Gastroesophageal sphincter (tissue), 4 donors: ENCODE measurements around the gene DCTN3. TPM values are rescaled to one million over a fixed set of nuclear protein-coding genes. Genes with fewer than 3 reads are reported as not detected.

Source experiments
- ATAC-seq: fragments of 150-250 bp; one replicate; pipeline ENCODE4 v1.9.1; 2016; ENCODE audit warnings: mild to moderate bottlenecking, moderate library complexity
- H3K27ac ChIP-seq, 4 donors: fragments of 200-600 bp; sonication (generic) in 3 of 4; 1 replicate in 3 of 4; 2 replicates in 1 of 4; pipeline ENCODE4 v1.5.1; 2016 to 2019
- H3K27me3 ChIP-seq: fragments of 200-600 bp; sonication (generic); one replicate; pipeline ENCODE4 v1.5.1; 2019
- H3K36me3 ChIP-seq, 2 donors: fragments of 200-600 bp; sonication (generic); one replicate each; pipeline ENCODE4 v1.5.1; 2019; ENCODE audit warnings: control low read depth in 1 of 2
- H3K4me1 ChIP-seq, 3 donors: fragments of 200-600 bp; sonication (generic); 1 replicate in 2 of 3; 2 replicates in 1 of 3; pipeline ENCODE4 v1.5.1; 2016 to 2019; ENCODE audit warnings: control low read depth in 2 of 3
- H3K4me3 ChIP-seq, 2 donors: fragments of 200-600 bp; sonication (generic); one replicate each; pipeline ENCODE4 v1.5.1; 2019; ENCODE audit warnings: mild to moderate bottlenecking in 1 of 2, moderate library complexity in 1 of 2
- H3K9me3 ChIP-seq, 3 donors: fragments of 200-600 bp; sonication (generic); one replicate each; pipeline ENCODE4 v1.5.1; 2017 to 2019; ENCODE audit warnings: control low read depth in 2 of 3
- EP300 ChIP-seq: sonication (generic); formaldehyde crosslinking; IDR thresholded peaks from one replicate; pipeline ENCODE4 v1.6.1; 2017; ENCODE audit warnings: antibody characterized with exemption, mild to moderate bottlenecking
- POLR2A ChIP-seq, 2 donors: fragments of 450-650 bp; IDR thresholded peaks; one replicate each; pipeline ENCODE4 v1.6.1; 2017; ENCODE audit warnings: antibody characterized with exemption in 2 of 2, mild to moderate bottlenecking in 2 of 2, moderate library complexity in 1 of 2
- POLR2AphosphoS5 ChIP-seq: sonication (generic); formaldehyde crosslinking; IDR thresholded peaks from one replicate; pipeline ENCODE4 v1.6.1; 2017; ENCODE audit warnings: antibody characterized with exemption
- WGBS, 2 donors: methylation state at CpG; one replicate each; pipeline ENCODE4 v1.1.5; 2018; ENCODE audit warnings: low coverage in 1 of 2; 5-methylcytosine and 5-hydroxymethylcytosine counted together
- total RNA-seq, 4 donors: library from RNA; depleted of rRNA; stranded (reverse); fragments of >200 nt; gene quantifications; one replicate each; pipeline ENCODE4 v1.1.0, GENCODE V29; 2016
- TF ChIP-seq, protein P1 (sequence below), 4 experiments: fragments of 200-600 bp in 2 of 4; fragments of 450-650 bp in 2 of 4; sonication (generic) in 1 of 4; IDR thresholded peaks; one replicate each; pipeline ENCODE4 v1.5.1; 2017 to 2019; ENCODE audit warnings: antibody characterized with exemption in 4 of 4, mild to moderate bottlenecking in 2 of 4, moderate library complexity in 2 of 4

The DCTN3 gene
- total RNA-seq, 4 donors from 2014 or later, result 80.5 to 136 (median 98.7) TPM

GRCh38 chr9:34589636-34590380 lies 30.5 kb downstream of the DCTN3 start, which contains the start of gene CNTFR:
TSS of gene CNTFR (minus strand) at chr9:34589724. CDS start at chr9:34568981, 20,743 bp downstream.
- Histone ChIP-seq H3K4me3 (peak within 1 kb of the TSS; percentile 16 to 68), H3K9me3 (no peaks in the 10 kb centered on the region), H3K4me1 (peaks cover 0 to 68% (median 26%) of the 10 kb centered on the region in 3 donors), H3K36me3 (no peaks in the 10 kb centered on the region), H3K27me3 (peaks cover 94% of the 10 kb centered on the region), H3K27ac (peak within 1 kb of the TSS in 2 of 4 donors; percentile 61 to 66)
- TF ChIP-seq, protein P1, sequence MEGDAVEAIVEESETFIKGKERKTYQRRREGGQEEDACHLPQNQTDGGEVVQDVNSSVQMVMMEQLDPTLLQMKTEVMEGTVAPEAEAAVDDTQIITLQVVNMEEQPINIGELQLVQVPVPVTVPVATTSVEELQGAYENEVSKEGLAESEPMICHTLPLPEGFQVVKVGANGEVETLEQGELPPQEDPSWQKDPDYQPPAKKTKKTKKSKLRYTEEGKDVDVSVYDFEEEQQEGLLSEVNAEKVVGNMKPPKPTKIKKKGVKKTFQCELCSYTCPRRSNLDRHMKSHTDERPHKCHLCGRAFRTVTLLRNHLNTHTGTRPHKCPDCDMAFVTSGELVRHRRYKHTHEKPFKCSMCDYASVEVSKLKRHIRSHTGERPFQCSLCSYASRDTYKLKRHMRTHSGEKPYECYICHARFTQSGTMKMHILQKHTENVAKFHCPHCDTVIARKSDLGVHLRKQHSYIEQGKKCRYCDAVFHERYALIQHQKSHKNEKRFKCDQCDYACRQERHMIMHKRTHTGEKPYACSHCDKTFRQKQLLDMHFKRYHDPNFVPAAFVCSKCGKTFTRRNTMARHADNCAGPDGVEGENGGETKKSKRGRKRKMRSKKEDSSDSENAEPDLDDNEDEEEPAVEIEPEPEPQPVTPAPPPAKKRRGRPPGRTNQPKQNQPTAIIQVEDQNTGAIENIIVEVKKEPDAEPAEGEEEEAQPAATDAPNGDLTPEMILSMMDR (IDR thresholded peaks at IDR 0.05), result no peak
- TF ChIP-seq POLR2AphosphoS5 (no peak), EP300 (no peak), POLR2A (IDR thresholded peaks at IDR 0.05) (no peak)
- WGBS, 2 donors, result 0% methylated on average over 26 of the region's 104 CpGs; no CpG with 5 or more reads in 1 of the 2 donors
- peak; percentile 55 for ATAC-seq

DNA sequence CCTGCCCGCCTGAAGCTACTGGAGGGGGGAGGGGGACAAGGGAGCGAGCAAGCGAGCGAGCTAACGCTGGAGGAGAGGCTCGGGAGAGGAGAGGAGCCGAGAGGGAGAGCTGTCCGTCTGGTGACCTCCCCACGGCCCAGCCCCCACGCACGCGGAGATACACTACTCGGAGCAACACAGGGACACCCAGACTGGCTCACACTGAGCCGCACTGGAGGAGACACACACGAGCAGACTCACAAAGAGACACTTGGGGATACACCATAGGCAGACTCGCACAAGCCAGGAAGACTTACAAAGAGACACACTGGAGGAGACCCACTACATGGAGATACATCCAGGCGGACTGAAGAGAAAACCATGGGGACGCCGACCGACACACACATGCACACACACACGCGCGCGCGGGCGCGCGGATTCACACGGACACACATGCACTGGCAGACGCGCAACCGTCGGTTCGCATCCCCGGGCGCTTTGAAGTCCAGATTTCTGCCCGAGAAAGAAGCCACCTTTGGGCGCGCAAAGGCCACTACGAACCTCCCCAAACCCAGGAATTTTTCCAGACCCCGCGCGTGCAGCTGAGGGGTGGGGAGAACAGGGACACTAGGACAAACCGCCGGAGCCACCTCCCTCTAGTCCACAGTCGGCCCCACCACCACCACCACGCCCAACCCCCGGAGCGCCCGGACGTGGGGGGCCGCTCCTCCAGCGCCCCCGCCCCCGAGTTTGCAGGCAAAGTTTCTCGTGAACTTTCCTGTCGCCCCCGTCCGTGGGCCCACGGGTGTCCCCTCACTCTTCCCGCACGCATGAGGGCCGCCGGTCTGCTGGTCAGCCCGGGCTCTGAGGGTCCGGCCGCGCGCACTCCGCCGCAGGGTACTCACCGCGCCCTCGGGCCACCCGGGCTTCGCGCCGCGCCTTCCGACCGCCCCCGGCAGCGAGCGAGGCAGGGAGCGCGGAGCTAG lies 31.3 kb downstream of the DCTN3 start:
- Histone ChIP-seq H3K27ac (peak overlapping the region in 1 of 4 donors; percentile 40), H3K9me3 (no peaks in the 10 kb centered on the region), H3K4me3 (peak overlapping the region; percentile 16 to 68), H3K36me3 (no peaks in the 10 kb centered on the region), H3K27me3 (peaks cover 94% of the 10 kb centered on the region), H3K4me1 (peaks cover 0 to 60% (median 26%) of the 10 kb centered on the region in 3 donors)
- WGBS, 2 donors, result 0% methylated on average over 1 to 7 of the region's 86 CpGs
- TF ChIP-seq, protein P1 (IDR thresholded peaks at IDR 0.05), result no peak
- TF ChIP-seq POLR2AphosphoS5 (no peak), EP300 (no peak), POLR2A (IDR thresholded peaks at IDR 0.05) (no peak)
- no peak for ATAC-seq

DNA sequence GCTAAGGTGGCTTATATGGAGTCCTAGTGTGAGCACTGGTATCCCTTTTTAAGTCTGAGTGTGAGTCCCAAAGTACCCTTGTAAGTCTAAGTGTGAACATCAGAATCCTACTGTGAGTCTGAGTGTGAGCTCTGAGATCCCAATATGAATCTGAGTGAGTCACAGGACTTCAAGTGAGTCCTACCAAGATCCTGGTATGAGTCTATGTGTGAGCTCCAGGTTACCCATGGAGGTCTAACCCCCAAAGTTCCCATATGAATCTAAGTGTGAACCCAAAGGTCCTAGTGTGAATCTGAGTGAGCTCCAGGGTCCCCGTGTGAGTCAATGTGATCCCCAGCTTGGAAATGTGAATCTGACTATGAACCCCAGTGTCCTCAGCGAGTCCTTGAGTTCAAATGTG lies 33.0 kb downstream of the DCTN3 start:
- 64% methylated on average over 2 of the region's 2 CpGs; no CpG with 5 or more reads in 1 of the 2 donors for WGBS, 2 donors
- H3K9me3 ChIP-seq, result no peaks in the 10 kb centered on the region
- H3K4me1 ChIP-seq, result peaks cover 0 to 43% (median 19%) of the 10 kb centered on the region in 3 donors
- no peak for TF ChIP-seq POLR2AphosphoS5
- no peak for TF ChIP-seq POLR2A (IDR thresholded peaks at IDR 0.05)
- TF ChIP-seq, protein P1 (IDR thresholded peaks at IDR 0.05), result no peak
- no peak for TF ChIP-seq EP300
- no peak overlapping the region for H3K4me3 ChIP-seq
- ATAC-seq, result no peak
- no peak overlapping the region for H3K27ac ChIP-seq
- no peaks in the 10 kb centered on the region for H3K36me3 ChIP-seq
- H3K27me3 ChIP-seq, result peaks cover 97% of the 10 kb centered on the region

DNA sequence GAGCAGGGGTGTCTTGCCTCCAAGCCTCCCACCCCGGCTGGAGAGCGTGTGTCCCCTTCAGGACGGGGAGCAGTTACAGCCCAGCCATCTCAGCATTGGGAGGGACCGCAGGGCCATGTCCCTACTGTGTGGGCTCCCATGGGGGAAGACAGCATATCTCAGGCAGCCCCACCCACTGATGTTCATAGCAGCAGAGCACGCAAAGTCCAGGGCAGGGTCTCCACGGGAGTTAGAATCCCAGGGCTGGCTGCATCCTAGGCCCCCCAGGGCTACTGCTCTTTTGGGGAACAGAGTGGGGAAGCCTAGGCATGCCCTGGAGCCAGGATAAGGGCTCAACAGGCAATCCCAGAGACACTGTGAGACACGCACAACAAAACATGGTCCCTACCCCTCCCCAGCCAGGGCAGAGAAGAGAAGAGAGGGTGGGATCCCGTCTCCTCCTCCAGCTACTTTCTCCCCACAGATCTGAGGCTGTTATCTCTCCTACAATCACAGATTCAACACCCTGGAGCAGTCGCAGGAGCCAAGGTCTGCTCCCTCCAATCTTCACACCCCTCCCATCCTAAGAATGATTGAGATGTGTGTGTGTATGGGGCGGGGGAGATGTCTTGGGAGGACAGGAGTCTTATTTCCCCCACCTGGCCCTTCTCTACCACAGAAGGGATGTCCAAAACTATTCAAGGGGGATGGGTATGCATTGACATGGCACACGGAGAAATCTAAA lies 34.2 kb downstream of the DCTN3 start:
- peaks cover 87% of the 10 kb centered on the region for H3K27me3 ChIP-seq

More for the DNA sequence above, 34.2 kb downstream of the DCTN3 start:
- Histone ChIP-seq H3K4me1 (peaks cover 0 to 31% (median 15%) of the 10 kb centered on the region in 3 donors), H3K9me3 (no peaks in the 10 kb centered on the region), H3K4me3 (no peak overlapping the region), H3K36me3 (no peaks in the 10 kb centered on the region), H3K27ac (no peak overlapping the region)
- WGBS, 2 donors, result 83% methylated on average over 1 of the region's 11 CpGs
- TF ChIP-seq POLR2AphosphoS5 (no peak), EP300 (no peak), POLR2A (IDR thresholded peaks at IDR 0.05) (no peak)
- TF ChIP-seq, protein P1 (IDR thresholded peaks at IDR 0.05), result no peak
- ATAC-seq, result no peak
